Adipocyte (in vitro differentiated cells): ENCODE measurements around the gene CIP2A.

Experiments
- DNase-seq: peaks from one replicate; pipeline ENCODE4 v3.0.0-alpha.2; 2015; ENCODE audit warnings: low read depth
- H3K27me3 ChIP-seq: replicated peaks from 2 replicates; pipeline ENCODE4 v1.7.0; 2013; ENCODE audit warnings: mild to moderate bottlenecking, low read length, moderate library complexity; ENCODE audit not compliant: control insufficient read depth, insufficient read depth
- H3K36me3 ChIP-seq: 2 replicates; pipeline ENCODE4 v1.7.0; 2013; ENCODE audit warnings: low read length, mild to moderate bottlenecking, moderate library complexity; ENCODE audit not compliant: control insufficient read depth, insufficient read depth, severe bottlenecking
- H3K4me1 ChIP-seq: 2 replicates; pipeline ENCODE4 v1.7.0; 2013; ENCODE audit warnings: mild to moderate bottlenecking, low read length, moderate library complexity; ENCODE audit not compliant: control insufficient read depth, insufficient read depth
- H3K4me3 ChIP-seq: 2 replicates; pipeline ENCODE4 v1.7.0; 2013; ENCODE audit warnings: mild to moderate bottlenecking, low read length, moderate library complexity
- H3K9ac ChIP-seq: 2 replicates; pipeline ENCODE4 v1.7.0; 2013; ENCODE audit warnings: mild to moderate bottlenecking, low read length, moderate library complexity
- H3K9me3 ChIP-seq: 2 replicates; pipeline ENCODE4 v1.7.0; 2013; ENCODE audit warnings: mild to moderate bottlenecking, low read length, moderate library complexity; ENCODE audit not compliant: control insufficient read depth

CIP2A gene

DNA sequence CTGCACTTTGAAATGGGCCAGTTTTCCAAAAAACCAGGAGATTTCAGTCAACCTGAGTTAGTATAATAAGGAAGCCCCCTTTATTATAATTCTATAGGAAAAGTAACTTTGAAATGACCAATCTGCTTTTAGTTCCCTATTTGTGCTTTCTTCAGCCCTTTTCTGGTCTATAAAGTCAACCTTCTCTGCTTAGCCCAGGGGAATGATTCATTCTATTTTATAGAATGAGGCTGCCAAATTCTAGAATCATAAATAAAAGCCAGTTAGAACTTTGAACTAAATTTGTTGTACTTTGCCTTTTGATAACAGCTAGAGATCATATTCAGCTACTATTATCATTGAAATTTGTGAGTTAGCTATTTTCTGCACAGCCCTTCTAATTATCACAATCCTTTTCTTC, 24.7 kb downstream of the CIP2A start:
- Histone ChIP-seq H3K36me3 (no peaks in the 10 kb centered on the region), H3K9me3 (no peaks in the 10 kb centered on the region), H3K27me3 (no peaks in the 10 kb centered on the region), H3K4me1 (peaks cover 10% of the 10 kb centered on the region), H3K4me3 (no peak overlapping the region), H3K9ac (no peak overlapping the region)
- DNase-seq, result peak; percentile 15

DNA sequence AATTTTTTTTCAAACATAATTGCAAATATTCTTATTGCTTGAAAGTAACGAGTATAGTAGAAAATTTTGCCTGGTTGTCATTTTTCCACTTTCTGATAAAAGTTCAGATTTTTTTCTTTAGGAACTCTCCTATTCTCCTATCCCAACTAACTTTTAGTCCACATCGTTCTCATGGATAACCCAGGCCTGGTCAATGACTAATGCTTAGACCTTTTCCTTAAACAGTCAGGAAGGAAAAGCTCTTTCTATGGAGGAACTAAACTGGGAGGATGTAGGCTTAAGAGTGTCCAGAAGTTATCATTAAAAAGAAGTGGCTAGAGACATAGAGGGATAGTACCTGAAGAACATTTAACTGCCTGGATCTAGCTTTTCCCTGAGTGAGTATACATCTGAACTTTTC, 26.7 kb downstream of the CIP2A start:
- no peak for DNase-seq
- no peaks in the 10 kb centered on the region for H3K36me3 ChIP-seq
- no peak overlapping the region for H3K9ac ChIP-seq
- H3K27me3 ChIP-seq, result no peaks in the 10 kb centered on the region
- peaks cover 10% of the 10 kb centered on the region for H3K4me1 ChIP-seq
- no peak overlapping the region for H3K4me3 ChIP-seq
- H3K9me3 ChIP-seq, result no peaks in the 10 kb centered on the region

DNA sequence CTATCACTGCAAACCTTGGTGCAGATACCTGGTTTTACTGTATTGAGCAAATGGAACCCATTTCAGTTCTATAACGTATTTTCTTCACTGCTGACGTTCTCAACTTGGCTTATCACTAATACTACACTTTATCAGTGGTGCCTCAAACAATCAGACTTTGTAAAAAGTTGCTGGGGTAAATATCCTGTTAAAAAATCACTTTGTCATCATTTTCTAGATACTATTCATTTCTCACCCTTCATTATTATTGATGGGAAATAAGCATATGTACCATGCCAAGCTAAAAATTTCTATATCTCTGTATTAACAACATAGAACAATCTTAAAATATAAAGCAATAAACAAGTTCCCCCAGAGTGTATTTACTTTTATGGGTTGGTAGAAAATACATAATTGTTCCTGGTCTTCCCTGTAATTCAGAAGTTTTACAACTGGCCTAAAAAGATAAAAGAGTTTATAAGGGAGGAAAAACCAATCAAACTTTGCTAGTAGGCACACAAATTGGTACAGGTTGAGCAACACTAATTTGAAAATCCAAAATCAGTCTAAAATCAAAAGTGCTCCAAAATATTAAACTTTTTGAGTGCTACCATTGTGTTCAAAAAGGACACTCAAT, 33.2 kb downstream of the CIP2A start:
- Histone ChIP-seq H3K36me3 (no peaks in the 10 kb centered on the region), H3K9me3 (no peaks in the 10 kb centered on the region), H3K27me3 (no peaks in the 10 kb centered on the region), H3K4me3 (no peak overlapping the region), H3K4me1 (peaks cover 27% of the 10 kb centered on the region), H3K9ac (no peak overlapping the region)
- no peak for DNase-seq

DNA sequence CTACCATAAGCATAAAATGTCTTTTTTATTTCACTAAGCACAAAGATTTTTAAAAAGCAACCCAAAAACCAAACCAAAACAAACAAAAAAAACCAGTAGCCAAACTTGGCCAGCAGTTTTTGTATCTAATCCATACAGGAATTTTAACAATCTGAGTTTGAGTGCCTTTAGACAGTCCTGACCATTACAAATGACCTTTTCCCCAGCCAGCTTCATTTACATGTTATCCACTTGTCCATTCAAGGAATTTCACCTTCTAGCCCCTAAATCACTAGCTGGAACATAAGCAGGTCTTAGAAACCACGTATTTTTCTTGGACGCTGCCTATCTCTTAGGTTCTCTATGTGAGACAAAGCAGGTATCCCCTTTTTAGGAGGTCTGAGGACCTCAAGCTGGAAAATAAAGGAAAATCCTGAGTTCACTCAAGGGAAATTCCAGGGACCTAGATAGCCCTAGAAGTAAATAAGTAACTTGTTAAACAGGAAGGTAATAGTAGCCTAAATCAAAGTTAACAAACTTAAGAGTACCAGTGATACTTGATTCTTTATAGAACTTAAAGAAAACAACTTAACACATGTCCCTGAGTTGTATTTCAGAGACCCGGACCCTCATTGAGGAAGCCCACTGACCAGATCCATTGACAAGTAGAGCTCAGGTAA, 34.2 kb downstream of the CIP2A start:
- Histone ChIP-seq H3K4me3 (no peak overlapping the region), H3K36me3 (no peaks in the 10 kb centered on the region), H3K27me3 (no peaks in the 10 kb centered on the region), H3K9ac (no peak overlapping the region), H3K4me1 (peaks cover 27% of the 10 kb centered on the region), H3K9me3 (no peaks in the 10 kb centered on the region)
- DNase-seq, result no peak

DNA sequence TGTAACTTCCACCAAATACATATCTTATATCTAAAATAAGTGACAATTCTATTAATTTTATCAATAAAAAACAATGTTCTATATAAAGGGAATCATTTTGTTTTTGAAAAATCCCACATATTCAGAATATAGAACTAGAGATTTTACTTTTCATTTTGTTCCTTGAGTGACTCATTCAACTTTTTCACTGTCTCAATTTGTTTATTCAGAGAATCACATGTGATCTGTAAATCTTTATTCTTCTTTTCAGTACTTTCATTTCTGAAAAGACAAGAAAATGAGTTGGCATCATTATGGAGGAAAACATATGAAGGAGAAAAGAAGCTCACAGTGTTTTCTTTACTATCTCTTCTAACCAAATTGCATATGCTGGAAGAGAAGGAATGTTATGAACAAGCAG, 35.0 kb downstream of the CIP2A start:
- H3K4me3 ChIP-seq, result peak overlapping the region; percentile 23
- no peaks in the 10 kb centered on the region for H3K36me3 ChIP-seq
- no peaks in the 10 kb centered on the region for H3K27me3 ChIP-seq

DNA sequence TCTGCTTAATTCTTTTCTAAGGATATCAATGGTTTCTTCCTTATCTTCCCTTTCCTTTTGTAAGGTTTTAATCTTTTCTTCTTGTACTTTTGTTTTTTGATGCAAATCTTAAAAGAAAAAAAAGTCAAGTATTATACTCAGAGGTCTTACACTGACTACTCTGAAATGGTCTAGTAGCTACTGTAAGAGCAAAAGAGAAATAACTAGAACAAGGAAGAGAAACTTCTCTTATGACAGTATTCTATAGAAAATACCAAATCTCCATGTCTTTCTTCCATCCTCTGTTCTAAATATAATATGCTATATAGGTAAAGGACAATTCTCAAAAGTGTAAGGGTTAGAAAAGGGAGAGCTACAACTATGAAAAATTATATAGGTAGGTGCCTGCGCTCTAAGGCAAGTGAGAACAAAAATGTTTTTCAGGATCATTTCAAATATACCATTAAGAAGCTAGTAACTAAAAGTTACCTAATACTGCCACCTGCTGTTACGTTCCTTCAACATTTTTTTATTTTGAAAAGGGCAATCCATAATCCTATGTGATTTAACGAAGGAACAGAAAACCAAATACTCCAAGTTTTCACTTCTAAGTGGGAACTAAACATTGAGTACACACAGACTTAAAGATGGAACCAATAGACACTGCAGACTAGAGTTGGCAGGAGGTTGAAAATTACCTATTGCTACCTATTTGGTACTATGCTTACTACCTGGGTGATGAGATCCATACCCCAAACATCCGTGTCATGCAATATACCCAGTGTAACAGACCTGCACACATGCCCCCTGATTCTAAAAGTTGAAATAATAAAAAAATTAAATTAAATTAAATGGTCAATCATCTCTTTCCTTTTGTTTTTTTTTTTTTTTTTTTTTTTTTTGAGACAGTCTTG, 36.7 kb downstream of the CIP2A start:
- H3K36me3 ChIP-seq, result no peaks in the 10 kb centered on the region

More for the DNA sequence above, 35.0 kb downstream of the CIP2A start:
- Histone ChIP-seq H3K4me1 (peaks cover 27% of the 10 kb centered on the region), H3K9me3 (no peaks in the 10 kb centered on the region), H3K9ac (no peak overlapping the region)
- DNase-seq, result peak; percentile 26

DNA sequence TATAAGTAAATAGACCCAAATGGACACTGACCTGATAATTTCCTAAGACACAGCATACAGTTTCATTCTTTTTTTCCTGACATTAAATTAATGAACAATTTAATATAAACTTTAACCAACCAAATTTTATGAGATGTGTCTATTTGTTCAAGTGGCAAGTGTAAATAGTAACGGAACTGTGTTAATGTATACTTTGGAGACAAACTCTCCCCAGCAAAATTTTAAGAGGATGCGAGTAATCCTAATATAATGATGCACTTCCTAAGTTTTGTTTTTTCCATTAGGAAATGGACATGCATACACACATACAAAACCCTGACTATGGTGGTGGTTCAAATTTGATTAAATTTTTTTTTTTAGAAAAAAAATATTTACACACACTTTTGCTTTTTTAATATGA, 40.4 kb downstream of the CIP2A start:
- peaks cover 37% of the 10 kb centered on the region for H3K4me1 ChIP-seq
- H3K4me3 ChIP-seq, result no peak overlapping the region
- no peak for DNase-seq
- no peaks in the 10 kb centered on the region for H3K9me3 ChIP-seq
- no peaks in the 10 kb centered on the region for H3K36me3 ChIP-seq
- H3K9ac ChIP-seq, result peak overlapping the region; percentile 2
- no peaks in the 10 kb centered on the region for H3K27me3 ChIP-seq

More for the DNA sequence above, 36.7 kb downstream of the CIP2A start:
- peak overlapping the region; percentile 53 for H3K9ac ChIP-seq
- no peaks in the 10 kb centered on the region for H3K9me3 ChIP-seq
- peak overlapping the region; percentile 43 for H3K4me3 ChIP-seq
- H3K4me1 ChIP-seq, result peaks cover 41% of the 10 kb centered on the region
- H3K27me3 ChIP-seq, result no peaks in the 10 kb centered on the region
- peak; percentile 75 for DNase-seq

DNA sequence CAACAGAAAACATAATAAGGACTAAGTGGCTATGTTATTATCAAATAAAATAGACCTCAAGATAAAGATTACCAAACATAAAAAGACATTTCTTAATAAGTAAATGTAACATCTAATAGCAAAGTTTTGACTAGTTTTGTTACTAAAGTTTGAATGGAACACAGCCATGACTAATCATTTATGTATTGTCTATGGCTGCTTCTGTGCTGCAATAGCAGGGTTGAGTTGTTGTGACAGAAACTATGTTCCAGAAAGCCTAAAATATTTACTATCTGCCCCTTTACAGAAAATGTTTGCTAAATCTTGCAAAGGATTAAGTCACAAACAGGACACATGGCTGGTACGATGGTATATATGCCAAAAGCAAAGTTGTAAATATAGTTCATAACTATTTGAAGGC, 40.9 kb downstream of the CIP2A start:
- Histone ChIP-seq H3K4me3 (no peak overlapping the region), H3K27me3 (no peaks in the 10 kb centered on the region), H3K4me1 (peaks cover 36% of the 10 kb centered on the region), H3K36me3 (no peaks in the 10 kb centered on the region), H3K9me3 (no peaks in the 10 kb centered on the region), H3K9ac (peak overlapping the region; percentile 2)
- DNase-seq, result peak; percentile 72

DNA sequence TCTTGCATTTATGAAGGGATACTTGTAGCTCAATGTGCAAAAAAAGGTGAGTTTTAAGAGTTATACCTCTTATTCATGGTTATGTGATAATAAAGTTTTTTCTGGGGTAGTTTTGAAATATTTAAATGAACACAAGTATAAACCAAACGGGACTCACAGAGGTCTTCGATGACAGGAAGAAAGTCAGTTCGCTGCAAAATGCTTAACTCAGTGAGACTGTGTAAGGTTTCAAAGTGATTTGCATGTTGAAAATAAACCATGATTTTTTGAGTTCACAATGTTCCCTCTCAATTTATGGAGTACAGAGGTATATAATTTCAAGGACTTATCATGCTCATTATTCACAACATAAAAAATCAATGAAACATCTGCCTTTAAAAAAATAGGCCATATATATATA, 42.5 kb downstream of the CIP2A start:
- Histone ChIP-seq H3K4me1 (peaks cover 27% of the 10 kb centered on the region), H3K36me3 (no peaks in the 10 kb centered on the region)

DNA sequence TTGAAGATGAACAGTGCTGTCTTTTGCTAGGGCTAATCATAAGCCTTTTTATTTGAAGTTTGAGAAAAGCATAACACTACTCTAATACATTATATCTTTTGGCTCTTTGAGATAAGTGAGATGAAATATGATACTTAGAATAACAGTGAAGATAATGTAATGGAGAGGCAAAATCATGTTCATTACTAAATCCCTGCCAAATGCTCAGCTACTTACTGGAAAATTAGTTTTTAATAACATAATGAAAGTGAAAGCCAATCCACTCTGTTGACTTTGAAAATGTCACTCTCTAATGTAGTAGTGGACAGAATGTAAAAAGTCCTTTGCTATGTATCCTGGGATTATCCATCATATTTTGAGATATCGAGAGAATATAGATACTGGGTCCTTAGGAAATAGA, 43.0 kb downstream of the CIP2A start:
- Histone ChIP-seq H3K4me3 (peak overlapping the region; percentile 65), H3K9me3 (no peaks in the 10 kb centered on the region), H3K36me3 (no peaks in the 10 kb centered on the region), H3K9ac (peak overlapping the region; percentile 41), H3K4me1 (peaks cover 23% of the 10 kb centered on the region), H3K27me3 (no peaks in the 10 kb centered on the region)
- peak; percentile 6 for DNase-seq

More for the DNA sequence above, 42.5 kb downstream of the CIP2A start:
- H3K4me3 ChIP-seq, result peak overlapping the region; percentile 65
- no peak for DNase-seq
- H3K27me3 ChIP-seq, result no peaks in the 10 kb centered on the region
- H3K9me3 ChIP-seq, result no peaks in the 10 kb centered on the region
- no peak overlapping the region for H3K9ac ChIP-seq

DNA sequence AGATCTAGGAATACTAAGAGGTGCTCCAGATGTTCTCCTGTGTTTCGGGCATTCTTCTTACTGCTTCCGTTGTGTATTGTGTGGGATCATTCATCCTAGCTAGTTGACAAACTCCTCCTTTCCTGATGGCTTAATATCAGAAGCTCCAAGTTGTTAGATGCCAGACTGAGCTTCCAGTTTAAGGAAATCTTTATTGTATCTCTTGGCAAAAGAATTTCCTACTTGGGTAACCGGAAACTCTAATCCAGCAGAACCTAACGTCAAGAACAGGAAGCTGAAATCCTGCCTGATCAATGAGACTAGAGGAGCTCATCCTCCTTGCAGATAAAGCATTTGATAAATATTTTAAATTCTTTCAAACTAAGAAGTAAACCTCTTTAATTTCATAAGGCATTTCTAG, 51.2 kb downstream of the CIP2A start:
- no peak for DNase-seq
- Histone ChIP-seq H3K4me1 (peaks cover 7% of the 10 kb centered on the region), H3K27me3 (no peaks in the 10 kb centered on the region), H3K4me3 (no peak overlapping the region), H3K9me3 (no peaks in the 10 kb centered on the region), H3K36me3 (no peaks in the 10 kb centered on the region), H3K9ac (no peak overlapping the region)
